Osteocyte (in vitro differentiated cells): Measurements from ENCODE around the gene ACSF3. TPM values are rescaled to one million over a fixed set of nuclear protein-coding genes. Genes with fewer than 3 reads are reported as not detected.

Experiments used
- DNase-seq: peaks from one replicate; pipeline ENCODE4 v3.0.0; 2021; ENCODE audit warnings: mixed read lengths; ENCODE audit not compliant: unreplicated experiment; ENCODE audit errors: extremely low spot score
- H3K27ac Mint-ChIP-seq: one replicate; pipeline ENCODE4 v1.8.0; 2021; ENCODE audit warnings: mild to moderate bottlenecking, mixed read lengths; ENCODE audit not compliant: unreplicated experiment
- H3K27me3 Mint-ChIP-seq: one replicate; pipeline ENCODE4 v1.8.0; 2021; ENCODE audit warnings: mixed read lengths; ENCODE audit not compliant: unreplicated experiment
- H3K36me3 Mint-ChIP-seq: one replicate; pipeline ENCODE4 v1.8.0; 2021; ENCODE audit warnings: mixed read lengths; ENCODE audit not compliant: unreplicated experiment
- H3K4me1 Mint-ChIP-seq: one replicate; pipeline ENCODE4 v1.8.0; 2021; ENCODE audit warnings: mixed read lengths; ENCODE audit not compliant: unreplicated experiment
- H3K4me3 Mint-ChIP-seq: one replicate; pipeline ENCODE4 v1.8.0; 2021; ENCODE audit warnings: mild to moderate bottlenecking, moderate library complexity, mixed read lengths; ENCODE audit not compliant: unreplicated experiment
- H3K9me3 Mint-ChIP-seq: one replicate; pipeline ENCODE4 v1.8.0; 2021; ENCODE audit warnings: mixed read lengths; ENCODE audit not compliant: unreplicated experiment
- total RNA-seq: library from RNA; stranded (reverse); gene quantifications from 2 replicates; pipeline ENCODE4 v1.2.1, GENCODE V29; 2021
- TF ChIP-seq, protein P1 (sequence below): fragments of 200-600 bp; sonication (generic); IDR thresholded peaks from 2 replicates; pipeline ENCODE4 v1.5.0; 2021; ENCODE audit warnings: antibody characterized with exemption, mild to moderate bottlenecking, moderate library complexity

ACSF3 gene
- total RNA-seq, 1 donor from 2014 or later: 33.5 TPM

DNA sequence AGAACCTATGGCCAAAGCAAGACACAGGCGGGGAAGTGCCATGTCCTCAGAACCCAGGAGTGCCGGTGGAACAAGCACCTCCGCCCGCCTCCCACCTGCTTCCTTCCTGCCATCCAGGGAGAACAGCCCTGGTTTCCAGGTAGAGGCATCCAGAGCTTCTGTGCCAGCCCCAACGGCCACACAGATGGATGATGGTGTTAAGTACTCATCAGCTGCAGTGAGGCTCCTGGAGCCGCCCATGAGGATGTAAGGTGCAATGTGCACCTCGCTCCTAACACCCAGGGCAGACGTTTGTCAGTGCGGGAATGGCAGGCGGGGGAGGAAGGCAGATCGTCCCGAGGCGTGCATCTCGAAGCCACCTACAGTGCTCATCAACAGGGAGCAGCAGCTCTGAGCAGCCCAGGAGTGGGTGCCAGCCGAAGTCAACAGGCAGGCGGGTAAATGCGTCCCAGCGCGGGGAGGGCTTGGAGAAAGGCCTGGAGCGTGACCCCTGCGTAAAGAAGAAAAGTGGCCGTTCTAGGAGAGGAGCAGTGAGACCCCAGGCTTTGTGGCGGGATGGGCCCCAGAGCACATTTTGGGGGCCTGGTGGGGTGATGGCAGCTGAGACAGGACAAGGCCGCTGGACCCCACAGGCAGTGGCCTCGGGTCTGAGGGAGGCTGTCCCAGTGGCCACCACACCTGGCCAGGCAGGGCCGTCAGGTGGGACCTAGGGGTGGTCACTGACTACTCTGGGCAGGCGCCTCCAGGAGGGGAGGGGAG, 46.1 kb upstream of the ACSF3 start:
- Mint-ChIP-seq H3K27ac (no peak overlapping the region), H3K4me3 (no peak overlapping the region), H3K27me3 (peaks cover 5% of the 10 kb centered on the region), H3K4me1 (no peaks in the 10 kb centered on the region), H3K9me3 (no peaks in the 10 kb centered on the region), H3K36me3 (no peaks in the 10 kb centered on the region)
- TF ChIP-seq, protein P1, sequence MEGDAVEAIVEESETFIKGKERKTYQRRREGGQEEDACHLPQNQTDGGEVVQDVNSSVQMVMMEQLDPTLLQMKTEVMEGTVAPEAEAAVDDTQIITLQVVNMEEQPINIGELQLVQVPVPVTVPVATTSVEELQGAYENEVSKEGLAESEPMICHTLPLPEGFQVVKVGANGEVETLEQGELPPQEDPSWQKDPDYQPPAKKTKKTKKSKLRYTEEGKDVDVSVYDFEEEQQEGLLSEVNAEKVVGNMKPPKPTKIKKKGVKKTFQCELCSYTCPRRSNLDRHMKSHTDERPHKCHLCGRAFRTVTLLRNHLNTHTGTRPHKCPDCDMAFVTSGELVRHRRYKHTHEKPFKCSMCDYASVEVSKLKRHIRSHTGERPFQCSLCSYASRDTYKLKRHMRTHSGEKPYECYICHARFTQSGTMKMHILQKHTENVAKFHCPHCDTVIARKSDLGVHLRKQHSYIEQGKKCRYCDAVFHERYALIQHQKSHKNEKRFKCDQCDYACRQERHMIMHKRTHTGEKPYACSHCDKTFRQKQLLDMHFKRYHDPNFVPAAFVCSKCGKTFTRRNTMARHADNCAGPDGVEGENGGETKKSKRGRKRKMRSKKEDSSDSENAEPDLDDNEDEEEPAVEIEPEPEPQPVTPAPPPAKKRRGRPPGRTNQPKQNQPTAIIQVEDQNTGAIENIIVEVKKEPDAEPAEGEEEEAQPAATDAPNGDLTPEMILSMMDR: no peak
- no peak for DNase-seq

- no peak for DNase-seq
- Mint-ChIP-seq H3K4me3 (no peak overlapping the region), H3K4me1 (no peaks in the 10 kb centered on the region), H3K9me3 (no peaks in the 10 kb centered on the region), H3K36me3 (no peaks in the 10 kb centered on the region), H3K27ac (no peak overlapping the region), H3K27me3 (peaks cover 5% of the 10 kb centered on the region)
- TF ChIP-seq, protein P1: no peak
Measured at GRCh38 chr16:89048090-89048725, 45.4 kb upstream of the ACSF3 start.

- no peak overlapping the region for H3K4me3 Mint-ChIP-seq
- no peak overlapping the region for H3K27ac Mint-ChIP-seq
Measured at GRCh38 chr16:89048871-89049422, 44.7 kb upstream of the ACSF3 start.

DNA sequence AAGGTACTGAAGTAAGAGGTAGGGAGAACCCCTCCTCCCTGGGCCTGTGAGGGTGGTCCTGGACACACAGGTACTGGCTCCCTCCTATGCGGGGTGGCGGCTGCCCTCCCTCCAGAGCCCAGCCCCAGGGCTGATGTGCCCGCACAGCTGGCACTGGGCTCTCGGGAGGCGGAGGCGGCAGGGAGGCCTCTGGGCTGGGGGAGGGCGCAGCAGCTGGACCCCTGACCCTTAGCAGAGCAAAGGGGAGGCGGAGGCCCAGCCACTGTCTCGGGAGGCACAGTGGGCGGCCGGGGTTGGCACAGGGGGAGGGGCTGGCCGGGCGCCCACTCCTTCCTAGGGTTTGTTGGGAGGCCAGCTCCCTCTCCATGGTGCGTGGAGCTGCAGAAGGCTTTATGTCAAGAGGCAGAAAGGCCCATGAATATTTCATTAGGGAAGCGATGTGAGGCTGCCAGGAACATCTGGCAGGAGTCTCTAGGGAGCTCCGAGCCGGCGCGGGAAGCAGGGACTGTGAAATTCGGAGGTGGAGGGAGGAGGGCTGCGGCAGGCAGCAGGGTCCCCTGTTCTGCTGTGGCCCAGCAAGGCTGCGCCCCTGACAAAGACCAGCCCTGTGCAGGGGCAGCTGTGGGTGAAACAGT, 44.1 kb upstream of the ACSF3 start:
- no peak overlapping the region for H3K27ac Mint-ChIP-seq
- DNase-seq: no peak
- TF ChIP-seq, protein P1: no peak

More at GRCh38 chr16:89048871-89049422, 44.7 kb upstream of the ACSF3 start:
- Mint-ChIP-seq H3K4me1 (no peaks in the 10 kb centered on the region), H3K36me3 (no peaks in the 10 kb centered on the region), H3K9me3 (no peaks in the 10 kb centered on the region), H3K27me3 (peaks cover 5% of the 10 kb centered on the region)
- no peak for DNase-seq
- TF ChIP-seq, protein P1: no peak

More for the DNA sequence above, 44.1 kb upstream of the ACSF3 start:
- H3K4me3 Mint-ChIP-seq: no peak overlapping the region
- H3K4me1 Mint-ChIP-seq: no peaks in the 10 kb centered on the region
- no peaks in the 10 kb centered on the region for H3K36me3 Mint-ChIP-seq
- no peaks in the 10 kb centered on the region for H3K9me3 Mint-ChIP-seq
- H3K27me3 Mint-ChIP-seq: peaks cover 5% of the 10 kb centered on the region
